Measurements from ENCODE around the gene RFX8.

The RFX8 gene

GRCh38 chr2:101410746-101411145 is 64.2 kb downstream of the RFX8 start:
- TF ChIP-seq FOXP2 (optimal IDR thresholded peaks at IDR 0.05; ENCODE audit: borderline replicate concordance, extremely low read depth, extremely low read length, insufficient read depth) (no peak), POLR2AphosphoS5 (IDR thresholded peaks at IDR 0.05; ENCODE audit: low read depth, low read length) (no peak), REST (IDR thresholded peaks at IDR 0.05; ENCODE audit: insufficient read depth in 1 of 2, low read depth in 2 of 2, low read length in 2 of 2) (no peak), SIN3A (IDR thresholded peaks at IDR 0.05; ENCODE audit: borderline replicate concordance, insufficient read depth, low read length) (no peak), TAF1 (IDR thresholded peaks at IDR 0.05; ENCODE audit: borderline replicate concordance, insufficient read depth, low read length) (no peak)

- no peak for TF ChIP-seq SIN3A (IDR thresholded peaks at IDR 0.05; ENCODE audit: borderline replicate concordance, insufficient read depth, low read length)
- TF ChIP-seq REST (IDR thresholded peaks at IDR 0.05; ENCODE audit: insufficient read depth in 1 of 2, low read depth in 2 of 2, low read length in 2 of 2), result no peak
- no peak for TF ChIP-seq POLR2AphosphoS5 (IDR thresholded peaks at IDR 0.05; ENCODE audit: low read depth, low read length)
- TF ChIP-seq TAF1 (IDR thresholded peaks at IDR 0.05; ENCODE audit: borderline replicate concordance, insufficient read depth, low read length), result no peak
- TF ChIP-seq FOXP2 (optimal IDR thresholded peaks at IDR 0.05; ENCODE audit: borderline replicate concordance, extremely low read depth, extremely low read length, insufficient read depth), result no peak
Observed at GRCh38 chr2:101410114-101410513, 64.8 kb downstream of the RFX8 start.

GRCh38 chr2:101409699-101410098 is 65.2 kb downstream of the RFX8 start:
- no peak for TF ChIP-seq REST (IDR thresholded peaks at IDR 0.05; ENCODE audit: insufficient read depth in 1 of 2, low read depth in 2 of 2, low read length in 2 of 2)
- no peak for TF ChIP-seq TAF1 (IDR thresholded peaks at IDR 0.05; ENCODE audit: borderline replicate concordance, insufficient read depth, low read length)
- no peak for TF ChIP-seq FOXP2 (optimal IDR thresholded peaks at IDR 0.05; ENCODE audit: borderline replicate concordance, extremely low read depth, extremely low read length, insufficient read depth)
- no peak for TF ChIP-seq SIN3A (IDR thresholded peaks at IDR 0.05; ENCODE audit: borderline replicate concordance, insufficient read depth, low read length)
- no peak for TF ChIP-seq POLR2AphosphoS5 (IDR thresholded peaks at IDR 0.05; ENCODE audit: low read depth, low read length)

GRCh38 chr2:101408925-101409324 is 66.0 kb downstream of the RFX8 start:
- TF ChIP-seq POLR2AphosphoS5 (IDR thresholded peaks at IDR 0.05; ENCODE audit: low read depth, low read length) (no peak), FOXP2 (optimal IDR thresholded peaks at IDR 0.05; ENCODE audit: borderline replicate concordance, extremely low read depth, extremely low read length, insufficient read depth) (no peak), REST (IDR thresholded peaks at IDR 0.05; ENCODE audit: insufficient read depth in 1 of 2, low read depth in 2 of 2, low read length in 2 of 2) (no peak), TAF1 (IDR thresholded peaks at IDR 0.05; ENCODE audit: borderline replicate concordance, insufficient read depth, low read length) (no peak)

- TF ChIP-seq SIN3A (IDR thresholded peaks at IDR 0.05; ENCODE audit: borderline replicate concordance, insufficient read depth, low read length) (no peak), REST (IDR thresholded peaks at IDR 0.05; ENCODE audit: insufficient read depth in 1 of 2, low read depth in 2 of 2, low read length in 2 of 2) (no peak), POLR2AphosphoS5 (IDR thresholded peaks at IDR 0.05; ENCODE audit: low read depth, low read length) (no peak), TAF1 (IDR thresholded peaks at IDR 0.05; ENCODE audit: borderline replicate concordance, insufficient read depth, low read length) (no peak), FOXP2 (optimal IDR thresholded peaks at IDR 0.05; ENCODE audit: borderline replicate concordance, extremely low read depth, extremely low read length, insufficient read depth) (no peak)
Observed at GRCh38 chr2:101405351-101405899, 69.5 kb downstream of the RFX8 start.

Measured in PFSK-1 (cell line).